ENCODE results near the gene CCT6B. TPM values are rescaled to one million over a fixed set of nuclear protein-coding genes. Genes with fewer than 3 reads are reported as not detected.

CCT6B gene
- polyA plus RNA-seq, 2 donors = 0.80 to 1.0 TPM

Other genes starting within 250 kb of the CCT6B start
- 1 to 10 TPM; 6.5 to 7.9 TPM for gene ZNF830, start 80 bp upstream of the CCT6B start, polyA plus RNA-seq
- gene LIG3, start 19.1 kb upstream of the CCT6B start, polyA plus RNA-seq = 1 to 10 TPM; 6.2 to 9.2 TPM
- gene RFFL, start 102.2 kb upstream of the CCT6B start, polyA plus RNA-seq = 10 to 100 TPM; 13.0 to 18.1 TPM
- gene RAD51D, start 158.4 kb upstream of the CCT6B start, polyA plus RNA-seq = 1 to 10 TPM; 2.7 to 3.8 TPM
- under 1 TPM; 0.02 to 0.10 TPM for gene FNDC8, start 160.2 kb upstream of the CCT6B start, polyA plus RNA-seq
- gene NLE1, start 180.8 kb upstream of the CCT6B start, polyA plus RNA-seq = 1 to 10 TPM; 3.8 to 8.7 TPM
- gene UNC45B, start 186.4 kb upstream of the CCT6B start, polyA plus RNA-seq = under 1 TPM; 0.01 to 0.02 TPM
- not detected for gene SLC35G3, start 232.9 kb upstream of the CCT6B start, polyA plus RNA-seq